LNCaP clone FGC (cell line): Measurements from ENCODE around the gene WFDC11.

Experiments used
- DNase-seq: peaks from one replicate; pipeline ENCODE4 v3.0.0-alpha.2; 2011; ENCODE audit warnings: low read depth
- H3K4me3 ChIP-seq: 2 replicates; pipeline ENCODE4 v1.5.1; 2011; ENCODE audit warnings: mild to moderate bottlenecking, low read depth, low read length, control low read depth
- CTCF ChIP-seq: IDR thresholded peaks from 2 replicates; pipeline ENCODE4 v1.5.1; 2012; ENCODE audit warnings: mild to moderate bottlenecking; ENCODE audit not compliant: control insufficient read depth, insufficient read depth; ENCODE audit errors: extremely low read depth

WFDC11 gene

GRCh38 chr20:45617591-45617990, 52.4 kb downstream of the WFDC11 start:
- no peak overlapping the region for H3K4me3 ChIP-seq
- DNase-seq = no peak
- no peak for TF ChIP-seq CTCF

GRCh38 chr20:45612314-45612713, 57.7 kb downstream of the WFDC11 start:
- no peak for DNase-seq

GRCh38 chr20:45611054-45611453, 59.0 kb downstream of the WFDC11 start:
- DNase-seq = no peak
- no peak for TF ChIP-seq CTCF
- no peak overlapping the region for H3K4me3 ChIP-seq

More at GRCh38 chr20:45612314-45612713, 57.7 kb downstream of the WFDC11 start:
- no peak overlapping the region for H3K4me3 ChIP-seq
- TF ChIP-seq CTCF = no peak

- no peak for DNase-seq
- TF ChIP-seq CTCF = no peak
- H3K4me3 ChIP-seq = no peak overlapping the region
Measured at GRCh38 chr20:45607810-45608209, 62.2 kb downstream of the WFDC11 start.
